HG03064 (cell line): ENCODE results near the gene BDH1.
"Not testable (repeated sequence)": the region's sequence is repeated elsewhere in the genome, so short reads cannot be mapped to it uniquely, and the experiment has no call there.

Experiments used
- ATAC-seq: cut with Tn5 transposase; IDR thresholded peaks from one replicate; pipeline ENCODE4 v1.9.1; 2021; ENCODE audit warnings: low read depth; ENCODE audit not compliant: unreplicated experiment

BDH1 gene, protein sequence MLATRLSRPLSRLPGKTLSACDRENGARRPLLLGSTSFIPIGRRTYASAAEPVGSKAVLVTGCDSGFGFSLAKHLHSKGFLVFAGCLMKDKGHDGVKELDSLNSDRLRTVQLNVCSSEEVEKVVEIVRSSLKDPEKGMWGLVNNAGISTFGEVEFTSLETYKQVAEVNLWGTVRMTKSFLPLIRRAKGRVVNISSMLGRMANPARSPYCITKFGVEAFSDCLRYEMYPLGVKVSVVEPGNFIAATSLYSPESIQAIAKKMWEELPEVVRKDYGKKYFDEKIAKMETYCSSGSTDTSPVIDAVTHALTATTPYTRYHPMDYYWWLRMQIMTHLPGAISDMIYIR

DNA sequence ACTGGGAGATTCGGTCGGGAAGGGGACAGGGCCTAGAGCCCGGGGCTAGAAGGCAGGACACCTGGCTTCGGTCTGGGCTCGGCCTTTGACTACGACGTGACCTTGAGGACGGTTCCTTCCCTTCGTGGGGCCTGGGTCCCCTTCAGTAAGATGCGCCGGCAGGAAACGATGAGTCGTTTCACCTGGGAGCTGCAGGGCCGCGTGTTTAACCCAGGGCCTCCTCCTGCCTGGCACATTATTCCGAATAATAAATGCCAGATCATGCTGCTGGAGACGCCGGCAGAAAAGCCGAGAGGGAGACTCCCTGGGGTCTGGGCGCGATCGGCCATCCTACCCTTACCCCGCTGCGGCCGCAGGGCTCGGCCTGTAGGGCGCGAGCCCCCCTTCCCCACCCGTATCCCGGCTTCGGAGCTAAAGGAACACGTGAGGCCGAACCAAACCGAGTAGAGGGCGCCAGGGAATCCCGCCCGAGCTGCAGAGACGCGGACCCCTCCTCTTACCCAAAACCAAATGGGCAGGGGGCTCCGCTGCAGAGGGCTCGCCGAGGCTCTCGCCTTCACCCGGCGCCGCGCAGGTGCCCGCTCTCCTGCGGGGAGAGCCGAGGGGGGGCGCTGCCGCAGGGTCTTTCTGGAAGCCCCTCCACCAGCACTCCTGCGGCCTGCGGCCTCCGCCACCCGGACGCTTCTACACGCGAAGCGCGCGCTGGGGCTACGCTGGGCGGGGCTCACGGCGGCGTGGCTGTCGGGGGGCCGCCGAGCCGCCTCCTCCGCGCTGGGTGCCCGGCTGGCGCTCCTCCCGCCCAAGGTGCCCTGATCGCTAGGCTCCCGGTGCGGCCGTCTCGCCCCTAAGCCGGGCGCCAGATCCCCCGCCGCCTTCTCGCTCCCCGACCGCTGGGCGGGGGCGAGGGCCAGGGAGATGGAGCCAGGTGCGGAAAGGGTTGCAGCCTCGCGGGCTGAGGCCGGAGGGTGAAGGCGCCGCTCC, at the start of gene BDH1:
BDH1 (minus strand) TSS at position 688 of the 981 bp plus-strand sequence. CDS start 9,525 bp downstream, outside the sequence.
- ATAC-seq = peak; percentile 30

DNA sequence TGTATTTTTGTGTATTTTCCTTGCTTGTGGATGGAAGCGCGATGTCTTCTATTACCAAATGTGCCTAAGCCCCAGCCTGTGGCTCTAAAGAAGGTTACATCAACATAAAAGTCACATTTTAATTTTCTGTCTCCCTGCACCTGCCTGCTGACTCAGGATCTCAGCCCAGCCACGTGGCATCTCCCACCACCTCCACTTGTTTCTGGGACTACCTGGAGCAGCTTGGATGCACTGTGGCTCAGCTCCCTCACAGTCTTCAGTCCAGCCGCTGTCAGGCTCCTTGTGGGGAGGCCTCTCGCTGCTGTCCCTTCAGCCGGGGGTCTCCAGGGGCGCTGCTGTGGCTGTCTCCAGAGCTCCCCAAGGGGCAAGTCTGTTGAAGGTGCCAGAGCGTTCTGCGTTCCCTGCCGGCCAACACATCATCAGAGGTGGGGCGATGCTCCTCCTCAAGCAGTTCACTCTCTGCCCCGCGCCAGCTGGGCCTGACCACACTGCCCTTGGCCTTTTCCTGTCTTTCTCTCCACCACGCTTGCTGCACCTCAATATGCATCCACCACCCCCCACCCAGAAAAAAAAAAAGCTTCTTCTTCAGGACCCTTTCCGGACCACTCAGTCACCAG, 47.7 kb upstream of the BDH1 start:
- ATAC-seq = no peak

DNA sequence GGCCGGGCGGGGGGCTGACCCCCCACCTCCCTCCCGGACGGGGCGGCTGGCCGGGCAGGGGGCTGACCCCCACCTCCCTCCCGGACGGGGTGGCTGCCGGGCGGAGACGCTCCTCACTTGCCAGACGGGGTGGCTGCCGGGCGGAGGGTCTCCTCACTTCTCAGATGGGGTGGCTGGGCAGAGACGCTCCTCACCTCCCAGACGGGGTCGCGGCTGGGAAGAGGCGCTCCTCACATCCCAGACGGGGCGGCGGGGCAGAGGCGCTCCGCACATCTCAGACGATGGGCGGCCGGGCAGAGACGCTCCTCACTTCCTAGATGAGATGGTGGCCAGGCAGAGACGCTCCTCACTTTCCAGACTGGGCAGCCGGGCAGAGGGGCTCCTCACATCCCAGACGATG, 46.6 kb upstream of the BDH1 start:
- not testable (repeated sequence) for ATAC-seq

DNA sequence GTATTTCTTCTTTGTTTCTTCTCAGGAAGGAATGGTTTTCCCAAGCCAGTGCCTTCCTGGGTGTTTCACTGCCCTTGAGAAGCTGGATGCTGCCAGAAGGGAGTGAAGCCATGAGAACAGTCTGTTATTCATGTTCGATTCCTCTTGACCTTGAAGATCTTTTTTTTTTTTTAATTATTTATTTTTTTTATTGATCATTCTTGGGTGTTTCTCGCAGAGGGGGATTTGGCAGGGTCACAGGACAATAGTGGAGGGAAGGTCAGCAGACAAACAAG, 45.7 kb upstream of the BDH1 start:
- not testable (repeated sequence) for ATAC-seq

DNA sequence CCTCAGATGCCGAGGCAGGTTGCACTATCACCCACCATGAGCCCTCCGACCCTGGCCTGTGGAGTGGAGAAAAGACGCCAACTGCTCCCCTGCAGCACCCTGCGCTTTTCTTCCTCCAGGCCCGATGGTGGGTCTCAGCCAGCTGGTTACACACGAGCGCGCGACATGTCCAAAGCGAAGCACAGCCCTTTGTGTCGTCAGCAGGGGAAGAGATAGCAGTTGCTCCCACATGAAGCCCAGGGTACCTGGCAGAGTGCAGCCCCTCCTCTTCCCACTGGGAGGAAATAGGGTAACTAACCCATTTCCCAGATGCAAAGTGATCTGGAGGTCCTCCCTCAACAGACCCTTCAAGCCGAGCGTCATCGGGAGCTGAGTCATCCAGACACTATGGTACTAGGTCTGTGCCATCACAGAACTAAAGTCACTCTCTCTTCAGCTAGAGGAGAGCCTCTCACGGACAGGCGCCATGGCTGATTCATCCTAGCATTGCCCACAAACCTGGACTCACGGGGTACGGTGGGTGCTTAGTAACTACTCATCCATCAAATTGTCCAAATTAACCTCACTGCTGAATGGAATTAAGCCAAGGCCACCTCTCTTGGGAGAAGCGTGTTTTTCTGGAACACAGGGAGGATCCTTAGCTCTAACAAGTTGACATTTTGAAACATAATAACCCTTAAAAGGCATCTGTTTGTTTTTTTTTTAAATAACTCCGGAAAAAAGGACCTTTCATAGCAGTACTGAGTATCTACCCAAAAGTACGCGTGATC, 45.2 kb upstream of the BDH1 start:
- ATAC-seq = no peak

DNA sequence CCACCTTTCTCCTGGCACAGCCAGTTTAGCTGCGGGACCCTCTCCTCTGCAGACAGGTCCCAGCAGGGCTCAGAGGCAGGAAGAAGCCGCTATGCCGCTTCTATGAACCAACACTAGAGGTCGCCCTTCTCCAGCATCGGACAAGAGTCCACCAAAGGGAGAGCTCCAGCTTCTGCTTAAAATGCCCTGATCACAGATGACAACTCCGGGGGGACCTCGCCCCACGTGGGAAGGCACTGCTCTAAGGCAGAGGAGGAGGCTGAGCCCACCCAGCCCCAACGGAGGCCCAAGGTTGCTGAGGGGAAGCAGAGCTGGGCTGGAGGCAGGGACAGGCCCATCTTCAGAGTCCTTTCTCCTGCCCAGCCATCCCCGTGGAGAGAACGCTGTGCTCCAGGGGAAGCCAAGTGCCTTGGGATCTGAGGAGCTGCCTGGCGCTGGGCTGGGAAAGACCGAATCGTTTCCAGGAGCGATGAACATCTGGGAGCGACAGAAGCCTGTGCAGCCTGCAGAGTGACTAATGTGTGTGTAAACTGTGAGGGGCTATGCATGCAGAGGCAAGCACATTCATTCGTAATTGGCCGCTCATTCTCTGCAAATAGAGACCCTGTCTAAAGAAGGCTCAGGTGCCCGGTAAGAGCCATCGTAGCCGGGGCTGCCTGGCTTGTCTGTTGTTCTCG, 43.5 kb upstream of the BDH1 start:
- no peak for ATAC-seq

DNA sequence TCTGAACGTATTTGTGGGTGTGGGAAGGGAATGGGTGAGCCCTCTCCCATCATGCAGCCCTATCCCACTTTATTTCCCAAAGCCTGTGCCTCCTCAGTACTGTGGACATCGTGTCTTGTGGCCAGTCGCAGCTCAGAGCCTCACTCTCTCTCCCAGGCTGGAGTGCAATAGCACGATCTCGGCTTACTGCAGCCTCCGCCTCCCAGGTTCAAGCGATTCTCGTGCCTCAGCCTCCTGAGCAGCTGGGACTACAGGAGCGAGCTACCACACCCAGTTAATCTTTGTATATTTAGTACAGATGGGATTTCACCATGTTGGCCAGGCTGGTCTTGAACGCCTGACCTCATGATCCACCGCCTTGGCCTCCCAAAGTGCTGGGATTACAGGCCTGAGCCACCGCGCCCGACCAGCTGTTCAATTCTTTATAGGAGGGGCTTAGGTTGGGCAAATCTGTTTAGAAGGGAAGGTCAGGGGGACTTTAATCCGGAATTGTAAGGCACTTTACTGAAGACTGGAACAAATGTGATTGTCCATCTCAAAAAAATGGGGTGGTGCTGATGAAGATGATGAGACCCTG, 42.7 kb upstream of the BDH1 start:
- no peak for ATAC-seq

DNA sequence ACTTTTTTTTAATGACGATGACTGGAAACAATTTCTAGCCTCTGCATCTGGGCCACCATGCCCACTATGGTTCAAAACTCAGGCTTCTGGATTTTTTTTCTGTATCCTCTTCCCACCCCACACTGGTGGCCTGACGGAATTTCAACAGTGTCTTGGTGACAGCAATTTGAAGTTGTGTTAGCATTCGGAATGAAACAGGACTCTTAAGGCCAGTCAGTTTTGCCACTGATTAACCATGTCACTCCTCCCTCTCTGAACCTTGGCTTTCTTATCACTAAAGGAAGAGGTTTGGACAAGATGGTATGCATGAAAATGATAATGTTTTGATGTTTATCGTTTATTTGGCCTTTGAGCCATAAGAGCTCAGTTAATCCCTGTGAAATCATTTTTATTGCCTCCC, 41.6 kb upstream of the BDH1 start:
- ATAC-seq = no peak

DNA sequence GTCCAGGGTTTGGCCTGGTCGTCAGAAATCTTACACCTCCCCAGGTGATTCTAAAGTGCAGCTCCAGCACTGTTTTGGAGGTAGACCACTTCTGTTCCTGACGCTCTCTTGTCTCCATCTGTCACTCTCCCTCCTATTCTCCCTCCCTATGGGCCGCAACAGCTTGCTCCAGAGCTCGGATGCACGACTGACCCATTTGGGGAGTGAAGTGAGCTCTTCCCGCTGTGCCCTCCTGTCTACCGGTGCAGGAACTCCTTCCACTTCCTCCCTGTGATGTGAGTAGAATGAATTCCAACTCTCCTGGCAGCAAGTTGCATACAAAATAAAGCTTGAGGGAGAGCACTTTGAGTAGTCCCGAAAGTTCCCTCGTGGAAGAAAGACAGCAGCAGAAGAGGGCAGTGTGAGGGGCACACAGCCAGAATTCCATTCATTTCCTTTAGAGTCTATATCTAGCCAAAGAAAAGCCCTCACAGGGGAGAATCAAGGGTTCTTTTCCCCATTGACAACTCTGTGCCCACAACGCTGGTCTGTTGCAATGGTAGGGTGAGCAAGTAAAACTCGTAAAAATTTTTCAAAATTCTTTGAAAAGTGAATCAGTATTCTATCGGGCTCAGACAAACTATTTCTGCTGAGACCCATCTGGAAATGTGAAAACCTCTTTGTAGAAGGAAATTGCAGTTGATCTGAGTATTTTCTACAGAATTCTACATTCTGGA, 39.9 kb upstream of the BDH1 start:
- no peak for ATAC-seq

DNA sequence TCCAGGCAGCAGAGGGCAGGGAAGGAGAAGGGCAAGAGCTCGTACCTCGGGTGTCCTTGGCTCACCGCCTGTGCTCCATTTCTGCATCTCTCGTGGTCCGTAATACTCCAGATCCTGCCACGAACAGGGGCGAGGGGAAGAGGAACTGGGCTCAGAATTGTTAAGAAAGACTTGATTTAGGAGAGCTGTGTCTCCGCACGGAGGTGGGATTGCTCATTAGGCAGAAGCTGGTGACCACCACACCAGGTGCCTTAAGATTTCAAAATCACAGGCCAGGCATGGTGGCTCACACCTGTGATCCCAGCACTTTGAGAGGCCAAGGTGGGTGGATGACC, 37.2 kb upstream of the BDH1 start:
- ATAC-seq = no peak

DNA sequence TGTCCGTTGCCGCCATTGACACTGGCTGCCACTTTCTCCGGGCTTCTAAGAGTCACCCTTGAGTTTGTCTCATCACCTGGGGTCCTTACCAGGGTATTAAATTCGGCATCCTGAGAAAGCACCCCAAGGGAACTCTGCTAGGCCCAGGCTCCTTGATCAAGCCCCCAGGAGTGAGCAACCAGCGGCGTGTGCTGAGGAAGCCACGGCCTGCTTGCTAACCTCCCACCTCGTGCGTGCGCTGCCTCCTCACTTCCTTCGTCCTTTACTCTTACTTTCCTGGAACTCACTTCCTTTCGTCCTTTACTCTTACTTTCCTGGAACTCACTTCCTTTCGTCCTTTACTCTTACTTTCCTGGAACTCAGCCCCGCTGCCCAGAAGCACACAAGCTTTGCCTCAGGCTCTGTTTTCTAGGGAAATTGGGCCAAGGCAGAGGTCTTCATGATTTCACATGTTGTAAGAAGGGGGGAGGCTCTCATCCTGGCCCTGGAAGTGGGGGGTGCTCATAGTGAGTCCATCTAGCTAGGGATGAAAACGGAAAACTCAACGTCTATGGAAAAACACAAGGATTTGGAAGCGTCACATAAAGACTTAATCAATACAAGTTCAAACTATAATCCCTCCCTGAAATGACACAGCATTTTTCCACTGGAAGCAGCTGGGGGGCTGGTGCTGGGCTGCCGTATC, 36.7 kb upstream of the BDH1 start:
- ATAC-seq = no peak

DNA sequence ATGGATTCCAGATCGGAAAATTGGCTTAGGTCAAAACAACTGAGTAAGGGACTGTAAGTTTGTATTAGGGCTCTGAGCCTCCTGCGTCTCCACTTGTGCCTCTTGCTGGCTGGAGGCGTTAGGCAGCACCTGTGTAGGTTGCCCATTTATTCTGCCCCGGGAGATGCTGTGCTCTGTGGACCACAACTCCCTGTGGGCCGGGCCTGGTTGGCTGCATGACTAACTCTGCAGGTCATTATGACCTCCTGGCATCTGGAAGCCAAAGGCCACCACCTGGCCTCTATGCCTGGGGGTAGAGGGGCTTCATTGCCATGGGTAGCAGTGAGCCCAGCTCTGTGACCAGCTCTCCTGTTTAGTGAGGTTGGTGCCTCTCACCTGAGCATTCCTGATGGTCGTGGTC, 36.0 kb upstream of the BDH1 start:
- no peak for ATAC-seq

DNA sequence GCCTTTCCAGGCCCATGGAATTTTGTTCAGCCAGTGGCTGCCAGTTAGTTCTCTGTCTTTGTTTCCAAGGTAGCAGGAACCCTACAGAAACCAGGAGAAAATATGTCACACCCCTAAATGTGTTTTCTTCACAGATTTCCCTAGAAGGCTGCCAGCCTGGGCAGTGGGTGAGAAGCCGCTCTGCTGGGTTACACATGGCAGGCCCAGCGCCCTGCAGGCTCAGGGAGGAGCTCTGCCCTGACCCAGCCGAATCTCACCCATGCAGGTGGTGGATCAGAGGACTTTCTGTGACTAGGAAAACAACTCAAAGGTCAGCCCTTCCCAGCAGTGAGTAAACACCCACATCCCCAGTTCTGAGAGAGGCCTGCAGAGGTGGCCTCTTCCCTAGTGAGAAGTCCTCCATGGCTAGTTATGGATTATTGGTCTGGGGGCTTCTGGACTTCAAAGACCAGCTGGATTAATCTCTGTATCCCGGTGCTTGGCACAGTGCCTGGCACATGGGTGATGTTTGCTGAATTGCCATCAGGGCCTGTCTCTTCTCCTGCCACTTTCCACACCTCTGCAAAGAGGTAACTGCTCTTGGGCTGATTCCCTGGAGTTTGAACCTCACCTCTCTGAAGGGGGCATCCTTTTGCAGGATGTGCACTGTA, 34.7 kb upstream of the BDH1 start:
- ATAC-seq = no peak

DNA sequence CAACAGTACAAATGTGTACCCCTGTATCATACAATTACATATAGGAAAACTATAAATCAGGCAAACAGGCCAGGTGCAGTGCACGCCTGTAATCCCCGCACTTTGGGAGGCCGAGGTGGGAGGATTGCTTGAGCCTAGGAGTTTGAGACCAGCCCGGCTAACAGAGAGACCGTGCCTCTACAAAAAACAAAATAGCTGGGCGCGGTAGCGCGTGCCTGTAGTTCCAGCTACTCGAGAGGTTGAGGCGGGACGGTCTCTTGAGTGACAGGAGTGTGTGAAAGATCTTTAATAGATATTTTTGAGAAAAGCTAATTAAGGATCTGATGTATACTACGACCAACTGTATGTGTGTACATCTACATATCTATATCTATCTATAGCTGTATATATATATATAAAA, 33.8 kb upstream of the BDH1 start:
- no peak for ATAC-seq

DNA sequence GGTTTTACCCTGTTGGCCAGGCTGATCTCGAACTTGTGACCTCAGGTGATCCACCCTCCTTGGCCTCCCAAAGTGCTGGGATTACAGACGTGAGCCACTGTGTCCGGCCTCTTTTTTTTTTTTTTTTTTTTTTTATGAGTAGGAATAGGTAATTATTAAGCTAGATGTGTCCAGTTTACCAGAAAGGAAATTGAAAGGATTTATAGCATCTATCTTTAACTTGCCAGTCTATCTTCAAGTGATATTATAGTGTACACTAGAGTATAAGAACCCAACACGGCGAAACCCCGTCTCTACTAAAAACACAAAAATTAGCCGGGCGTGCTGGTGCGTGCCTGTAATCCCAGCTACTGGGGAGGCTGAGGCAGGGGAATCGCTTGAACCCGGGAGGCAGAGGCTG, 31.0 kb upstream of the BDH1 start:
- ATAC-seq = not testable (repeated sequence)

DNA sequence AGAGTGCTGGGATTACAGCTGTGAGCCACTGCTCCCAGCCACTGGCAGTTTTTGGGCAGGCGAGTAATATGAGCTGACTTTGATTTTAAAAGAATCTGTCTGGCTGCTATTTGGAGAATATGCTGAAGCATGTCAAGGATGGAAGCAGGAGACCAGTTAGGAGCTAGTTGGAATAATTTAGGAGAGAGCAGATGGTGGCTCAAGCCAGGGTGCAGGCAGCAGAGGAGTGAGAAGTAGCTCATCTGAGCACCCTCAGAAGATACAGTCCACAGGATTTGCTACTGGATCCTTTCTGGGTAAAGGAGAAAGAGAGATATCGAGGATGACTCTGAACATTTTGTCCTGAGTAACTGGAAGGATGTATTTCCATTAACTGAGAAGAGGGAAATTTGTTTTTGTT, 30.4 kb upstream of the BDH1 start:
- ATAC-seq = no peak

DNA sequence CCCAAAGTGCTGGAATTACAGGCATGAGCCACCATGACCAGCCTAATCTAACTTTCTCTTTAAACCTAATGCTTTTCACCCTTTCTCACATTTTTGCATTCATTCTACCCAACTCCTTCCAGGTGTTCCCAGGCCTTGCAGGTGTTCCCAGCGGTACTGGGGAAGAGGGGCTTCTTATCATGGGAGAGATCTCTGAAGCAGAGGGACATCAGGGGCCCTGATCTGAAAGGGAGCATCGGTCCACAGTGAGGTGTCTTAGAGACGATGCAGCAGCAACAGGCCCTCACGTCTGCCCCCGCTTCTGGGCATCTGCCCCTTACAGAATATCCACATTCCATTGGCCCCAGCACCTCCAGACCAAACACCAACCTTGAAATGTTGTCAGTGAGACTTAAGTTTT, 29.0 kb upstream of the BDH1 start:
- no peak for ATAC-seq

DNA sequence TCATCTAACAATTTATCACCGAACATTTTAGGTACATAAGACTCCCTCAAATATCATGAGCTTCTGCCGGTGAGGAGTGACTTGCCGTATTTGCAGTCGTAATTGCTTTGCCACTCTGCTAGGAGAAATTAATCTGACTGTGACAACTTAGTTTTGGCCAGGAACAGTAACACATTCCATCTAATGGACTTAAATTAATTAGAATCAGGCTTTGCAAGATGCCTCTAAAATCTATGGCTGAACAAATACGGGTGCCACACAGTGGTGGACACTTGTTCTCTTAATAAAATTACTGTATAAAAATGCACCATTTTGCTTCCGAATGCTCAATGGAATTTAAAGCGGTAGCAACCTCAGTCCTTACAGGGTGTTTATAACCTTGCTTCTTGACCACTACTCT, 27.6 kb upstream of the BDH1 start:
- no peak for ATAC-seq
